Activated naive CD4-positive, alpha-beta T cell treated with Interleukin-2 at 50 U/mL for 16 hours (primary cell): ENCODE data around the gene CHMP6.
"Not testable (repeated sequence)": the region's sequence is repeated elsewhere in the genome, so short reads cannot be mapped to it uniquely, and the experiment has no call there.

Source experiments
- DNase-seq: peaks from one replicate; pipeline ENCODE4 v3.0.0-alpha.2; 2020

Gene CHMP6

GRCh38 chr17:81016575-81016974, 24.9 kb downstream of the CHMP6 start:
- no peak for DNase-seq

GRCh38 chr17:81017330-81017729, 25.7 kb downstream of the CHMP6 start:
- DNase-seq = not testable (repeated sequence)

- peak; percentile 27 for DNase-seq
Measured at GRCh38 chr17:81018044-81018802, 26.6 kb downstream of the CHMP6 start.

GRCh38 chr17:81019563-81020442, 28.2 kb downstream of the CHMP6 start:
- no peak for DNase-seq

- no peak for DNase-seq
Measured at GRCh38 chr17:81020443-81020766, 28.8 kb downstream of the CHMP6 start.

GRCh38 chr17:81020767-81021497, 29.3 kb downstream of the CHMP6 start:
- no peak for DNase-seq

- no peak for DNase-seq
Measured at GRCh38 chr17:81021531-81022343, 30.1 kb downstream of the CHMP6 start.

- DNase-seq = no peak
Measured at GRCh38 chr17:81022344-81022676, 30.7 kb downstream of the CHMP6 start.

- DNase-seq = no peak
Measured at GRCh38 chr17:81025065-81025740, 33.6 kb downstream of the CHMP6 start.

- no peak for DNase-seq
Measured at GRCh38 chr17:81025741-81026129, 34.1 kb downstream of the CHMP6 start.

GRCh38 chr17:81026266-81027036, 34.8 kb downstream of the CHMP6 start:
- no peak for DNase-seq

- DNase-seq = no peak
Measured at GRCh38 chr17:81027038-81027437, 35.4 kb downstream of the CHMP6 start.

- peak; percentile 50 for DNase-seq
Measured at GRCh38 chr17:81027591-81028505, 36.2 kb downstream of the CHMP6 start.

- no peak for DNase-seq
Measured at GRCh38 chr17:81028506-81028858, 36.8 kb downstream of the CHMP6 start.

GRCh38 chr17:81029859-81030258, 38.2 kb downstream of the CHMP6 start:
- no peak for DNase-seq

GRCh38 chr17:81030312-81030711, 38.7 kb downstream of the CHMP6 start:
- not testable (repeated sequence) for DNase-seq

- no peak for DNase-seq
Measured at GRCh38 chr17:81030741-81031565, 39.3 kb downstream of the CHMP6 start.

- DNase-seq = no peak
Measured at GRCh38 chr17:81031566-81032550, 40.2 kb downstream of the CHMP6 start.
